HepG2 (cell line): ENCODE data around the gene DTYMK.

Source experiments
- MAF1 ChIP-seq: sonication (generic); formaldehyde crosslinking; IDR thresholded peaks from 2 replicates; pipeline ENCODE4 v1.5.0; 2020; ENCODE audit warnings: missing genetic modification reagents, borderline replicate concordance
- MAFK ChIP-seq, 2 experiments: IDR thresholded peaks in 1 of 2; conservative IDR thresholded peaks in 1 of 2; 2 replicates each; pipeline ENCODE4 v1.6.1; 2011; ENCODE audit warnings: improper control_type of control experiment in 2 of 2, low read length in 2 of 2
- NFYC ChIP-seq: IDR thresholded peaks from 2 replicates; pipeline ENCODE4 v1.6.1; 2016; ENCODE audit warnings: missing genetic modification reagents, missing compliant biosample characterization
- PHF8 ChIP-seq: sonication (generic); formaldehyde crosslinking; IDR thresholded peaks from 2 replicates; pipeline ENCODE4 v1.5.0; 2020; ENCODE audit warnings: missing genetic modification reagents
- RXRA ChIP-seq: sonication (generic); formaldehyde crosslinking; IDR thresholded peaks from 2 replicates; pipeline ENCODE4 v1.5.1; 2020; ENCODE audit warnings: missing genetic modification reagents
- SNAI1 ChIP-seq: sonication (generic); formaldehyde crosslinking; IDR thresholded peaks from 2 replicates; pipeline ENCODE4 v1.5.0; 2020; ENCODE audit warnings: mild to moderate bottlenecking, missing genetic modification reagents, borderline replicate concordance
- ZNF124 ChIP-seq: sonication (generic); formaldehyde crosslinking; IDR thresholded peaks from 2 replicates; pipeline ENCODE4 v1.4.0; 2020; ENCODE audit warnings: missing genetic modification reagents
- ZNF766 ChIP-seq: sonication (generic); formaldehyde crosslinking; IDR thresholded peaks from 2 replicates; pipeline ENCODE4 v1.5.0; 2020; ENCODE audit warnings: missing genetic modification reagents, borderline replicate concordance
- TF ChIP-seq, protein P1 (sequence below): IDR thresholded peaks from 2 replicates; pipeline ENCODE4 v1.6.1; 2012; ENCODE audit warnings: inconsistent platforms
- TF ChIP-seq, protein P2 (sequence below): sonication (generic); formaldehyde crosslinking; IDR thresholded peaks from 2 replicates; pipeline ENCODE4 v1.4.0; 2020; ENCODE audit warnings: missing genetic modification reagents

DNA sequence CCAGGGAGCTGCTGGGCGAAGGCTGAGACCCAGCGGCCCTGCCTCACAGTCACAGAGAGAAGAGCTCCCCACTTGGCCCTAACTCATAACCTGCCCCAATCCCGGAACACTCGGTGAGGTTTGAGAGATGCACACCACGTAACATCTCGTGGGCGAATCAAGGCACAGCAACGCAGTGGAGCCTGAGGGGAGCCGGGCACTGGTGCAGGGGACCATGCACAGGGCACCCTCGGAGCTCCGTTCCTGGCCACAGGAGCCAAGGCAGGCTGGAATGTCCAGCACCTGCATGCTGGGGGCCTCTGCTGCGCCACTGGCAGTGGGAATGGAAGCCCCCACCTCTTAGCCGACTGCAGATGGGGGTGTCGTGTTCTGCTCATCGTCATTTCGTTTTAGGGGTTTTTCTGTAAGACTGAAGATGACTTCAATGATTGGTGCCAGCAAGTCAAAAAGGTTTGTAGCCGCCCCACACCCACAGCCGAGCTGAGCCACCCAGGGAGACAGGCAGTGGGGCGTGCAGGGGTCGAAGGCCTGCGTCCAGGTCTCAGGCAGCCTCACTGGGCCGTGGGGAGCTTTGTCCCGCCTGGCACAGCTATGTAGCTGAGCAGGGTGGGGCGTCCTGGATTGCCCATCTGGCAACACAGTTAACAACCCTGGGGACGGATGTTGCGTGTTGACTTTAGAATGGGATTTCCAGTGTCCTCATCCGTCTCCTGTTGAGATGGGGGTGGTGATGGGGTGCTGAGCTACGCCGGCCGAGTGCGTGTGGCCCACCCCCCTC, 16.1 kb downstream of the DTYMK start:
- TF ChIP-seq SNAI1 (CRISPR knock-in tag): no peak
- no peak for TF ChIP-seq RXRA (CRISPR knock-in tag)
- no peak for TF ChIP-seq ZNF124 (CRISPR knock-in tag)
- TF ChIP-seq MAF1 (CRISPR knock-in tag): no peak
- no peak for TF ChIP-seq MAFK (conservative IDR thresholded peaks at IDR 0.05 in 1 of 2, IDR thresholded peaks at IDR 0.05 in 1 of 2; ENCODE audit: low read length in 2 of 2)
- TF ChIP-seq, protein P1, sequence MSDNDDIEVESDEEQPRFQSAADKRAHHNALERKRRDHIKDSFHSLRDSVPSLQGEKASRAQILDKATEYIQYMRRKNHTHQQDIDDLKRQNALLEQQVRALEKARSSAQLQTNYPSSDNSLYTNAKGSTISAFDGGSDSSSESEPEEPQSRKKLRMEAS: no peak
- TF ChIP-seq NFYC (CRISPR knock-in tag): no peak
- TF ChIP-seq PHF8 (CRISPR knock-in tag): no peak
- TF ChIP-seq, protein P2, sequence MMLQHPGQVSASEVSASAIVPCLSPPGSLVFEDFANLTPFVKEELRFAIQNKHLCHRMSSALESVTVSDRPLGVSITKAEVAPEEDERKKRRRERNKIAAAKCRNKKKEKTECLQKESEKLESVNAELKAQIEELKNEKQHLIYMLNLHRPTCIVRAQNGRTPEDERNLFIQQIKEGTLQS (CRISPR knock-in tag): no peak
- no peak for TF ChIP-seq ZNF766 (CRISPR knock-in tag)
